Measurements from ENCODE around the gene DTX3. TPM values are rescaled to one million over a fixed set of nuclear protein-coding genes. Genes with fewer than 3 reads are reported as not detected.

DTX3 gene
- total and polyA plus RNA-seq, 4 donors: 1.1 to 3.2 (median 1.4) TPM

- WGBS: 55% methylated on average over 5 of the region's 5 CpGs
- H3K9me3 ChIP-seq (ENCODE audit: control insufficient read depth in 4 of 4, low read length in 3 of 4): no peaks in the 10 kb centered on the region
- H3K4me1 ChIP-seq (ENCODE audit: control insufficient read depth in 4 of 4, insufficient read depth in 4 of 4, low read length in 3 of 4): peaks cover 11 to 26% (median 15%) of the 10 kb centered on the region in 4 donors
- no peak overlapping the region for H3K4me3 ChIP-seq (ENCODE audit: low read depth in 1 of 3, low read length in 3 of 3)
- DNase-seq (ENCODE audit: low spot score): no peak
- peaks cover 9 to 32% (median 13%) of the 10 kb centered on the region in 4 donors for H3K27me3 ChIP-seq (ENCODE audit: control insufficient read depth in 4 of 4, insufficient read depth in 4 of 4, low read length in 3 of 4)
- no peak for TF ChIP-seq ZBTB33 (IDR thresholded peaks at IDR 0.05)
- TF ChIP-seq EGR1 (IDR thresholded peaks at IDR 0.05; ENCODE audit: low read depth in 2 of 2): no peak
- no peak for TF ChIP-seq HNF4A (conservative IDR thresholded peaks at IDR 0.05)
- TF ChIP-seq FOXA2 (IDR thresholded peaks at IDR 0.05): no peak
- TF ChIP-seq YY1 (IDR thresholded peaks at IDR 0.05): no peak
- TF ChIP-seq REST (IDR thresholded peaks at IDR 0.05): no peak
- no peak for TF ChIP-seq MAX (IDR thresholded peaks at IDR 0.05)
- TF ChIP-seq GABPA (IDR thresholded peaks at IDR 0.05 in 1 of 2, conservative IDR thresholded peaks at IDR 0.05 in 1 of 2): no peak
- TF ChIP-seq TAF1 (conservative IDR thresholded peaks at IDR 0.05): no peak
- no peak overlapping the region for H3K27ac ChIP-seq (ENCODE audit: low read depth in 1 of 2, low read length in 2 of 2)
- H3K36me3 ChIP-seq (ENCODE audit: control insufficient read depth in 4 of 4, insufficient read depth in 3 of 4, low read depth in 1 of 4, low read length in 3 of 4): no peaks in the 10 kb centered on the region
- no peak overlapping the region for H3K9ac ChIP-seq (ENCODE audit: low read depth in 1 of 2, low read length in 2 of 2)
Measured at GRCh38 chr12:57623811-57624390, 19.3 kb downstream of the DTX3 start.

GRCh38 chr12:57624441-57625220, 20.0 kb downstream of the DTX3 start:
- Histone ChIP-seq H3K9ac (ENCODE audit: low read depth in 1 of 2, low read length in 2 of 2) (no peak overlapping the region), H3K27me3 (ENCODE audit: control insufficient read depth in 4 of 4, insufficient read depth in 4 of 4, low read length in 3 of 4) (peaks cover 6 to 31% (median 13%) of the 10 kb centered on the region in 4 donors), H3K36me3 (ENCODE audit: control insufficient read depth in 4 of 4, insufficient read depth in 3 of 4, low read depth in 1 of 4, low read length in 3 of 4) (no peaks in the 10 kb centered on the region), H3K27ac (ENCODE audit: low read depth in 1 of 2, low read length in 2 of 2) (no peak overlapping the region), H3K4me1 (ENCODE audit: control insufficient read depth in 4 of 4, insufficient read depth in 4 of 4, low read length in 3 of 4) (peaks cover 9 to 22% (median 15%) of the 10 kb centered on the region in 4 donors), H3K9me3 (ENCODE audit: control insufficient read depth in 4 of 4, low read length in 3 of 4) (no peaks in the 10 kb centered on the region), H3K4me3 (ENCODE audit: low read depth in 1 of 3, low read length in 3 of 3) (no peak overlapping the region)
- no peak for DNase-seq (ENCODE audit: low spot score)
- WGBS: 74% methylated on average over 8 of the region's 8 CpGs
- TF ChIP-seq TAF1 (conservative IDR thresholded peaks at IDR 0.05) (no peak), FOXA1 (IDR thresholded peaks at IDR 0.05) (no peak), REST (IDR thresholded peaks at IDR 0.05) (no peak), SP1 (IDR thresholded peaks at IDR 0.05) (no peak), NR2F2 (IDR thresholded peaks at IDR 0.05) (no peak)
